Keratinocyte (primary cell): Measurements from ENCODE around the gene ADGRV1. TPM values are rescaled to one million over a fixed set of nuclear protein-coding genes. Genes with fewer than 3 reads are reported as not detected.

Experiments used
- DNase-seq: peaks from one replicate; pipeline ENCODE4 v3.0.0-alpha.2; 2011; ENCODE audit warnings: low read depth, missing footprints, low spot score
- FAIRE-seq: peaks from 2 replicates; lab custom pipeline; 2011; peaks lifted over from hg19 to GRCh38; lab: Jason Lieb, UNC
- H2AFZ ChIP-seq: 2 replicates; pipeline ENCODE4 v1.6.0; 2012; ENCODE audit warnings: low read length, control low read depth, inconsistent platforms; ENCODE audit not compliant: control insufficient read depth
- H3K27ac ChIP-seq: 2 replicates; pipeline ENCODE4 v1.5.1; 2011; ENCODE audit warnings: low read length; ENCODE audit not compliant: control insufficient read depth, insufficient read depth
- H3K27me3 ChIP-seq: 3 replicates; pipeline ENCODE4 v1.6.0; 2011; ENCODE audit warnings: low read length; ENCODE audit not compliant: control insufficient read depth, insufficient read depth; ENCODE audit errors: extremely low read depth
- H3K36me3 ChIP-seq, 2 experiments: 2 replicates in 1 of 2; 3 replicates in 1 of 2; pipeline ENCODE4 v1.5.1; 2011; ENCODE audit warnings: low read length in 2 of 2, mild to moderate bottlenecking in 1 of 2; ENCODE audit not compliant: control insufficient read depth in 2 of 2, insufficient read depth in 2 of 2; ENCODE audit errors: extremely low read depth in 1 of 2
- H3K4me1 ChIP-seq: 3 replicates; pipeline ENCODE4 v1.5.1; 2011; ENCODE audit warnings: low read length; ENCODE audit not compliant: control insufficient read depth, insufficient read depth; ENCODE audit errors: extremely low read depth
- H3K4me2 ChIP-seq: 3 replicates; pipeline ENCODE4 v1.6.0; 2011; ENCODE audit warnings: low read depth, low read length; ENCODE audit not compliant: control insufficient read depth, insufficient read depth; ENCODE audit errors: extremely low read depth
- H3K4me3 ChIP-seq, 3 experiments: fragments of 200-600 bp in 1 of 3; sonication (generic) in 1 of 3; 2 replicates in 2 of 3; 3 replicates in 1 of 3; pipeline ENCODE4 v1.5.1; 2011 to 2016; ENCODE audit warnings: low read length in 3 of 3, mild to moderate bottlenecking in 3 of 3, control low read depth in 2 of 3, inconsistent platforms in 1 of 3, low read depth in 1 of 3, mixed read lengths in 1 of 3, mixed run types in 1 of 3, moderate library complexity in 1 of 3; ENCODE audit not compliant: control insufficient read depth in 2 of 3, insufficient read depth in 2 of 3; ENCODE audit errors: extremely low read depth in 1 of 3
- H3K79me2 ChIP-seq: 2 replicates; pipeline ENCODE4 v1.6.0; 2012; ENCODE audit warnings: low read length; ENCODE audit not compliant: control insufficient read depth, insufficient read depth
- H3K9ac ChIP-seq: 3 replicates; pipeline ENCODE4 v1.6.0; 2011; ENCODE audit warnings: low read length; ENCODE audit not compliant: control insufficient read depth, insufficient read depth; ENCODE audit errors: extremely low read depth
- H3K9me1 ChIP-seq: 3 replicates; pipeline ENCODE4 v1.6.0; 2011; ENCODE audit warnings: low read length; ENCODE audit not compliant: control insufficient read depth, insufficient read depth; ENCODE audit errors: extremely low read depth
- H3K9me3 ChIP-seq: 2 replicates; pipeline ENCODE4 v1.5.1; 2012; ENCODE audit warnings: low read depth, low read length; ENCODE audit not compliant: control insufficient read depth
- H4K20me1 ChIP-seq: 3 replicates; pipeline ENCODE4 v1.6.0; 2011; ENCODE audit warnings: low read length; ENCODE audit not compliant: control insufficient read depth, insufficient read depth; ENCODE audit errors: extremely low read depth
- CTCF ChIP-seq, 3 experiments: IDR thresholded peaks in 1 of 3; conservative IDR thresholded peaks in 1 of 3; optimal IDR thresholded peaks in 1 of 3; 2 replicates in 2 of 3; 3 replicates in 1 of 3; pipeline versions ENCODE3 to v1.5.1; 2011; ENCODE audit warnings: low read length in 3 of 3, mild to moderate bottlenecking in 3 of 3, moderate library complexity in 2 of 3, control low read depth in 1 of 3, inconsistent platforms in 1 of 3; ENCODE audit not compliant: insufficient read depth in 2 of 3; ENCODE audit errors: extremely low read depth in 1 of 3
- EZH2 ChIP-seq: IDR thresholded peaks from one replicate; pipeline ENCODE4 v1.6.1; 2012; ENCODE audit warnings: inconsistent platforms, mild to moderate bottlenecking, low read length, moderate library complexity
- dilution Hi-C: fragments of 300-500 bp; cut with MboI; formaldehyde crosslinking; loops from one replicate; pipeline ENCODE4 v1.7.0; 2020; ENCODE audit warnings: low sequenced_read_pairs; ENCODE audit not compliant: extremely low pct_ligation_motif_present
- polyA plus RNA-seq, 5 experiments: library from polyadenylated mRNA; depleted of rRNA in 3 of 5; stranded (reverse) in 3 of 5; stranded (forward) in 1 of 5; unstranded in 1 of 5; fragments of >200 nt; gene quantifications; 1 replicate in 1 of 5; 2 replicates in 3 of 5; 3 replicates in 1 of 5; pipeline versions ENCODE4 v1.2.1 to v1.2.3, GENCODE V29; 2011 to 2012; ENCODE audit warnings: missing spikeins in 2 of 5, low read depth in 1 of 5, low replicate concordance in 1 of 5

The ADGRV1 gene
- polyA plus RNA-seq, 1 donor (not counting 4 experiments of a cell fraction or from before 2014, with no cell fraction given), result 0.05 TPM

GRCh38 chr5:90955001-90955635 lies 396.5 kb downstream of the ADGRV1 start:
- dilution Hi-C loops, result no loop called here
- H3K27me3 ChIP-seq, result no peaks in the 10 kb centered on the region
- H3K4me1 ChIP-seq, result no peaks in the 10 kb centered on the region
- no peak for DNase-seq
- H3K9me3 ChIP-seq, result no peaks in the 10 kb centered on the region
- H3K27ac ChIP-seq, result no peak overlapping the region
- no peaks in the 10 kb centered on the region for H3K36me3 ChIP-seq
- no peaks in the 10 kb centered on the region for H3K79me2 ChIP-seq
- no peaks in the 10 kb centered on the region for H4K20me1 ChIP-seq
- no peak overlapping the region for H2AFZ ChIP-seq
- no peaks in the 10 kb centered on the region for H3K9me1 ChIP-seq
- H3K4me2 ChIP-seq, result no peak overlapping the region
- H3K4me3 ChIP-seq, result no peak overlapping the region
- no peak overlapping the region for H3K9ac ChIP-seq
- FAIRE-seq, result no peak
- TF ChIP-seq CTCF (optimal IDR thresholded peaks at IDR 0.05 in 1 of 3, IDR thresholded peaks at IDR 0.05 in 1 of 3, conservative IDR thresholded peaks at IDR 0.05 in 1 of 3; ENCODE audit: extremely low read depth in 1 of 3, insufficient read depth in 2 of 3, low read length in 3 of 3) (no peak), EZH2 (no peak)

- no peak overlapping the region for H3K4me3 ChIP-seq
- H3K36me3 ChIP-seq, result no peaks in the 10 kb centered on the region
- H3K27ac ChIP-seq, result no peak overlapping the region
- no peak for DNase-seq
- no peaks in the 10 kb centered on the region for H3K9me3 ChIP-seq
- H3K79me2 ChIP-seq, result no peaks in the 10 kb centered on the region
- H3K9ac ChIP-seq, result no peak overlapping the region
- no peaks in the 10 kb centered on the region for H3K4me1 ChIP-seq
- H4K20me1 ChIP-seq, result no peaks in the 10 kb centered on the region
- TF ChIP-seq EZH2, result no peak
- no peak for TF ChIP-seq CTCF (optimal IDR thresholded peaks at IDR 0.05 in 1 of 3, IDR thresholded peaks at IDR 0.05 in 1 of 3, conservative IDR thresholded peaks at IDR 0.05 in 1 of 3; ENCODE audit: extremely low read depth in 1 of 3, insufficient read depth in 2 of 3, low read length in 3 of 3)
- dilution Hi-C loops, result no loop called here
- no peak for FAIRE-seq
- no peaks in the 10 kb centered on the region for H3K27me3 ChIP-seq
- H2AFZ ChIP-seq, result peak overlapping the region; percentile 46
- no peaks in the 10 kb centered on the region for H3K9me1 ChIP-seq
- H3K4me2 ChIP-seq, result no peak overlapping the region
Observed at GRCh38 chr5:90956511-90957097, 398.0 kb downstream of the ADGRV1 start.
